PC-3 (cell line): ENCODE data around the gene DOK5.

Experiments
- CTCF ChIP-seq: fragments of 300-600 bp; sonication (generic); conservative IDR thresholded peaks from 2 replicates; pipeline ENCODE4 v1.5.1; 2017; ENCODE audit warnings: antibody characterized with exemption, low read depth, mild to moderate bottlenecking, low read length
- EZH2 ChIP-seq: fragments of 300-600 bp; sonication (generic); IDR thresholded peaks from one replicate; pipeline ENCODE4 v1.6.1; 2017; ENCODE audit warnings: antibody characterized with exemption, mild to moderate bottlenecking, low read length; ENCODE audit not compliant: unreplicated experiment

- TF ChIP-seq CTCF, result no peak
- TF ChIP-seq EZH2, result no peak
Observed at GRCh38 chr20:54626126-54626525, 150.7 kb downstream of the DOK5 start.
